ENCODE measurements around the gene GPR142. TPM values are rescaled to one million over a fixed set of nuclear protein-coding genes. Genes with fewer than 3 reads are reported as not detected.

The GPR142 gene
- total RNA-seq, 1 experiment from 2014 or later: not detected

GRCh38 chr17:74339537-74340195, 27.6 kb upstream of the GPR142 start:
- ChIA-PET POLR2A (ENCODE audit: unreplicated experiment) (no interaction called here), CTCF (no interaction called here)

GRCh38 chr17:74340470-74341023, 26.8 kb upstream of the GPR142 start:
- ChIA-PET CTCF (no interaction called here), POLR2A (ENCODE audit: unreplicated experiment) (no interaction called here)
- no peak for DNase-seq

More at GRCh38 chr17:74339537-74340195, 27.6 kb upstream of the GPR142 start:
- Histone ChIP-seq H4K20me1 (ENCODE audit: low read length) (no peaks in the 10 kb centered on the region), H3F3A (ENCODE audit: low read length, unreplicated experiment) (no peaks in the 10 kb centered on the region), H3K4me1 (ENCODE audit: insufficient read depth, low read length) (no peaks in the 10 kb centered on the region), H3K27me3 (ENCODE audit: low read length) (peaks cover 34% of the 10 kb centered on the region), H3K4me2 (ENCODE audit: low read length) (no peak overlapping the region), H3K4me3 (ENCODE audit: low read length) (no peak overlapping the region), H3K36me3 (ENCODE audit: low read depth, low read length) (no peaks in the 10 kb centered on the region), H3K79me2 (ENCODE audit: low read length) (no peaks in the 10 kb centered on the region), H3K9me3 (ENCODE audit: low read length) (0 out of 2 replicates have a peak, but pooled peaks cover 2% of the 10 kb centered on the region), H3K9ac (ENCODE audit: low read length) (no peak overlapping the region), H2AFZ (ENCODE audit: low read length) (no peak overlapping the region), H3K27ac (ENCODE audit: low read length) (no peak overlapping the region), H3K9me2 (replicated peaks; ENCODE audit: low read length) (no peaks in the 10 kb centered on the region)
- intact Hi-C loops (cut with micrococcal nuclease): no loop called here
- TF ChIP-seq EZH2phosphoT487 (IDR thresholded peaks at IDR 0.05; ENCODE audit: borderline replicate concordance, low read length): no peak
- TF ChIP-seq EZH2 (IDR thresholded peaks at IDR 0.05; ENCODE audit: low read length, unreplicated experiment): no peak
- no peak for TF ChIP-seq CTCF (conservative IDR thresholded peaks at IDR 0.05; ENCODE audit: low read depth, low read length)
- BruUV-seq (replicated peaks): no TSS peak
- no peak for DNase-seq
- ATAC-seq: no peak

More at GRCh38 chr17:74340470-74341023, 26.8 kb upstream of the GPR142 start:
- peaks cover 3% of the 10 kb centered on the region; the same call in 1 of the 2 replicates for H3K4me1 ChIP-seq (ENCODE audit: insufficient read depth, low read length)
- no peak for TF ChIP-seq CTCF (conservative IDR thresholded peaks at IDR 0.05; ENCODE audit: low read depth, low read length)
- no peak for TF ChIP-seq EZH2 (IDR thresholded peaks at IDR 0.05; ENCODE audit: low read length, unreplicated experiment)
- TF ChIP-seq EZH2phosphoT487 (IDR thresholded peaks at IDR 0.05; ENCODE audit: borderline replicate concordance, low read length): no peak
- no peaks in the 10 kb centered on the region for H3K9me3 ChIP-seq (ENCODE audit: low read length)
- no peak overlapping the region for H2AFZ ChIP-seq (ENCODE audit: low read length)
- peak; percentile 34; the same call in 1 of the 2 replicates for ATAC-seq
- H3K4me3 ChIP-seq (ENCODE audit: low read length): no peak overlapping the region
- H3K27ac ChIP-seq (ENCODE audit: low read length): no peak overlapping the region
- H3K4me2 ChIP-seq (ENCODE audit: low read length): no peak overlapping the region
- H3K9ac ChIP-seq (ENCODE audit: low read length): no peak overlapping the region
- no TSS peak for BruUV-seq (replicated peaks)
- no peaks in the 10 kb centered on the region for H3F3A ChIP-seq (ENCODE audit: low read length, unreplicated experiment)
- no peaks in the 10 kb centered on the region for H3K79me2 ChIP-seq (ENCODE audit: low read length)
- H4K20me1 ChIP-seq (ENCODE audit: low read length): no peaks in the 10 kb centered on the region
- H3K36me3 ChIP-seq (ENCODE audit: low read depth, low read length): no peaks in the 10 kb centered on the region
- intact Hi-C loops (cut with micrococcal nuclease): no loop called here
- peaks cover 34% of the 10 kb centered on the region for H3K27me3 ChIP-seq (ENCODE audit: low read length)
- H3K9me2 ChIP-seq (replicated peaks; ENCODE audit: low read length): no peaks in the 10 kb centered on the region

Measured in PC-3 (cell line).